ENCODE data around the gene MVB12B.

DNA sequence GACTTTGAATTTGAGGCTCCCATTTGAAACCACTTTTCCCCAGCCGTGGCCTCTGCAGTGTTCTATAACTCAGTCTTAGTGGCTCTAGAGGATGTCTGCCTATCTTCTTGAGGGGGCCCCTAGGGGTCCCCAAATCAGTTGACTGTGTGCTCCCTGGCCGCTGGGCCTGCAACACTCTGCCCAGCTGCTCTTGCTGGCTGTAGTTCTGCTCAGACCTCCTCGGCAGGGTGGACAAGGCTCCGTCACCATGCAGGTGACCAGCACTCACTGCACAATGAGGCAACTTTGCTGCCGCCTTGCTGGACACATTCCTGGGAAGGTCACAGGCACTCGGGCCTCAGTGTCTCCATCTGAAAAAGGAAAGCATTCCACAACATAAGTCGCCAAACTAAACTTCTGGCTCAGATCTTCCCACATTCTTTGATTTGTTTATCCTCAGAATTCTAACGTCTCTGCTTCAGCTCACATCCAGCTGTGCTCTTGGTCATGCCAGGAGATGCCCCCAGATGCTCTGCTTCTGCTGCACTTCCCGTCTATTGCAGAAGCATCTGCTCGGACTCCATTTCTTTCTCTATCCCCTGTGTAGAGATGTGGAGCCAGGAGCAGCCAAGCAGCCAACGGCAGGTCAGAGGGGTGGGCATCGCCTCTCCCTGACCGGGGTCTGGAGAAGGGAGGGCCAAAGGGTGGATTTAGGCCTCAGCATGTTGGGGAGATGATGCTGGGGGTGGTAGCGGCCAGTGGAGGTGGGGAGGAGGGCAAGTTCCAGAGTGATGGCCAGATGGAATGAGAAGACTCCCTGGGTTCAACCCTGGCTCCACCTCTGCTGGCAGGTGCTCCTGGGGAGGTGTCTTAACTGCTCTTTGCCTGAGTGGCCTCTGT is 133.6 kb downstream of the MVB12B start:
- TF ChIP-seq POLR2A (IDR thresholded peaks at IDR 0.05) = no peak
- TF ChIP-seq, protein P1, sequence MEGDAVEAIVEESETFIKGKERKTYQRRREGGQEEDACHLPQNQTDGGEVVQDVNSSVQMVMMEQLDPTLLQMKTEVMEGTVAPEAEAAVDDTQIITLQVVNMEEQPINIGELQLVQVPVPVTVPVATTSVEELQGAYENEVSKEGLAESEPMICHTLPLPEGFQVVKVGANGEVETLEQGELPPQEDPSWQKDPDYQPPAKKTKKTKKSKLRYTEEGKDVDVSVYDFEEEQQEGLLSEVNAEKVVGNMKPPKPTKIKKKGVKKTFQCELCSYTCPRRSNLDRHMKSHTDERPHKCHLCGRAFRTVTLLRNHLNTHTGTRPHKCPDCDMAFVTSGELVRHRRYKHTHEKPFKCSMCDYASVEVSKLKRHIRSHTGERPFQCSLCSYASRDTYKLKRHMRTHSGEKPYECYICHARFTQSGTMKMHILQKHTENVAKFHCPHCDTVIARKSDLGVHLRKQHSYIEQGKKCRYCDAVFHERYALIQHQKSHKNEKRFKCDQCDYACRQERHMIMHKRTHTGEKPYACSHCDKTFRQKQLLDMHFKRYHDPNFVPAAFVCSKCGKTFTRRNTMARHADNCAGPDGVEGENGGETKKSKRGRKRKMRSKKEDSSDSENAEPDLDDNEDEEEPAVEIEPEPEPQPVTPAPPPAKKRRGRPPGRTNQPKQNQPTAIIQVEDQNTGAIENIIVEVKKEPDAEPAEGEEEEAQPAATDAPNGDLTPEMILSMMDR (IDR thresholded peaks at IDR 0.05) = no peak

All from testis (tissue), 2 donors.